GM10248 (cell line): ENCODE results near the gene CNKSR2.
"Not testable (repeated sequence)": the region's sequence is repeated elsewhere in the genome, so short reads cannot be mapped to it uniquely, and the experiment has no call there.

ENCODE experiments used
- CTCF ChIA-PET: fragments of 300-600 bp; sonication (Branson Sonifier 250); formaldehyde crosslinking; extraction: SDS; loops from one replicate; lab custom pipeline; 2021; ENCODE audit warnings: antibody characterized with exemption; lab: Yijun Ruan, JAX
- POLR2A ChIA-PET: fragments of 350-650 bp; sonication (Branson Sonifier 250); formaldehyde crosslinking; extraction: SDS; loops from one replicate; lab custom pipeline; 2020; ENCODE audit warnings: antibody characterized with exemption; lab: Yijun Ruan, JAX
- DNase-seq: peaks from one replicate; pipeline ENCODE4 v3.0.0; 2012; ENCODE audit errors: extremely low spot score
- CTCF ChIP-seq: IDR thresholded peaks from 2 replicates; pipeline ENCODE4 v1.5.1; 2012; ENCODE audit warnings: mild to moderate bottlenecking, low read depth; ENCODE audit errors: extremely low read depth, missing control alignments, control extremely low read depth

Gene CNKSR2

GRCh38 chrX:21493226-21493830 lies 119.1 kb downstream of the CNKSR2 start:
- TF ChIP-seq CTCF: no peak
- DNase-seq: no peak
- POLR2A ChIA-PET: no interaction called here
- CTCF ChIA-PET: no interaction called here

GRCh38 chrX:21503593-21503992 lies 129.4 kb downstream of the CNKSR2 start:
- no peak for TF ChIP-seq CTCF
- ChIA-PET POLR2A (no interaction called here), CTCF (no interaction called here)
- no peak for DNase-seq

GRCh38 chrX:21509912-21510311 lies 135.7 kb downstream of the CNKSR2 start:
- ChIA-PET POLR2A (no interaction called here), CTCF (no interaction called here)
- no peak for TF ChIP-seq CTCF
- DNase-seq: no peak

- TF ChIP-seq CTCF: no peak
- no peak for DNase-seq
- CTCF ChIA-PET: no interaction called here
- POLR2A ChIA-PET: no interaction called here
These were observed 149.8 kb downstream of the CNKSR2 start for GRCh38 chrX:21524008-21524407.

- ChIA-PET POLR2A (no interaction called here), CTCF (no interaction called here)
- DNase-seq: no peak
- TF ChIP-seq CTCF: no peak
These were observed 153.9 kb downstream of the CNKSR2 start for GRCh38 chrX:21528076-21528475.

- TF ChIP-seq CTCF: no peak
- CTCF ChIA-PET: no interaction called here
- POLR2A ChIA-PET: no interaction called here
- DNase-seq: no peak
These were observed 155.6 kb downstream of the CNKSR2 start for GRCh38 chrX:21529771-21530170.

GRCh38 chrX:21544642-21545041 lies 170.4 kb downstream of the CNKSR2 start:
- POLR2A ChIA-PET, CTCF ChIA-PET, DNase-seq: not testable (repeated sequence)
